GM15510 (cell line): ENCODE data around the gene TERB1.

Experiments used
- POLR2A ChIP-seq: IDR thresholded peaks from 3 replicates; pipeline ENCODE4 v1.6.1; 2011; ENCODE audit warnings: borderline replicate concordance; ENCODE audit not compliant: insufficient read length; ENCODE audit errors: extremely low read depth

The TERB1 gene

DNA sequence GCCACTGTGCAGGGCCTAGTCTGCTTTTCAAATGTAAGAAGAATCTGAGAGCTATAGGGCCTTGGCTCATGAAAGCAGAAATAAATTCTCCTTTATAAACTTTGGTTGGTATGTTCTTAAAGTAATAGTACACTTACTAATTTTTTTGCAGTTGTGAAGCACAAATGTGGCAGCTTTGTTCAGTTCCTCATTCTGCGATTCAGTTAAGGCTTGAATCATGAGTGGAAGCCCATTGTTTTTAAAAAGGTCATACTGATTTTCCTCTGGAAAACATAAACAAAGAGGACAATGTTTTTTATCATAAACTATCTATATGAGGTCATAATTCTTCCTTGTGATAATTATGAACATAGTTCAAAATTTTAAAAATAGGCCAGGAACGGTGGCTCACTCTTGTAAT is 26.4 kb downstream of the TERB1 start:
- no peak for TF ChIP-seq POLR2A

DNA sequence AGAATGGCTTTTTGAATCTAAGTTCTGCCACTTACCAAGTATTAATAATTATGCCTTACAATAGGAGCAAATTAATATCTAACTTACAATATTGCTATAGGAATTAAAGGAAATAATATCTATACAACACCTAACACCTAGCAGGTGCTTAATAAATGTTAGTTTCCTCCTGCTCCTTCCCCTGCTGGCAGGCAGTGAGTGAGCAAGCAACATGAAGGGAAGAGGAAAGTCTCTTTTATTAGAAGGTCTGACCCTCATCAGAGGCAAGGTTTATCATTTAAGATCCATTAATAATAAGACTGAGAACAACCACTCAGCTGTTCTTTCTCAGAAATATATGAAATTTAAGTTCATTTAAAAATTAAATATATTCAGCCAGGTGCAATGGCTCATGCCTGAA is 43.3 kb downstream of the TERB1 start:
- TF ChIP-seq POLR2A = no peak

DNA sequence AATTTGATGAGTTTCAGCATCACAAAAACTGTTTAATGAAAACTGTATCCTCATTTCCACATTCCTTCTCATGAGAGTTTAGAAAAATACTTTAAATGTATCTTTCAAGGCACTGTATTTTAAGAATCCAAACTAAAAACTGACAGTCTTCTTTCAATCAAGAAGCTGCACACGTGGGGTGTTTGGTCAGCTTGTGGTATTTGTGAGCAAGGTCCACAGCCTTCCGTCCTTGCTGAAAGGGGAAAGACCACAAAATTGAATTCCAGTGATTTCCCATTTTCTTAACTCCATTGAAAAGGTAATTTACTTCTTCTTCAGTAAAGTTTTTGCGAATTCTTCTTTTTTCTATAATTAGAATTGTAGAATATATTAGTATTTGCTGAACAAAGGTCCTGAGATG is 46.6 kb downstream of the TERB1 start:
- TF ChIP-seq POLR2A = no peak

DNA sequence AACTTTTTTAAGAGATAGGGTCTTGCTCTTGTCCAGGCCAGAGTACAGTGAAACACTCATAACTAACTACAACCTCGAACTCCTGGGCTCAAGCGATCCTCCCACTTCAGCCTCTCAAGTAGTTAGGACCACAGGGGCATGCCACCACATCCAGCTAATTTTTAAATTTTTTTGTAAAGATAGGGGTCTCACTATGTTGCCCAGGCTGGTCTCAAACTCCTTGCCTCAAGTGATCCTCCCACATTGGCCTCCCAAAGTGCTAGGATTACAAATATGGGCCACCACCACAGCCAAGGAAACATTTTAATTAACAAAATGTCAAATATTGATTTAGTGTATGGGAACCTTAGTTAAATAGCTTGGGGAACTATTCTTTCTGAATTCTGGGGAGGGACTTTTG is 47.2 kb downstream of the TERB1 start:
- TF ChIP-seq POLR2A = no peak

DNA sequence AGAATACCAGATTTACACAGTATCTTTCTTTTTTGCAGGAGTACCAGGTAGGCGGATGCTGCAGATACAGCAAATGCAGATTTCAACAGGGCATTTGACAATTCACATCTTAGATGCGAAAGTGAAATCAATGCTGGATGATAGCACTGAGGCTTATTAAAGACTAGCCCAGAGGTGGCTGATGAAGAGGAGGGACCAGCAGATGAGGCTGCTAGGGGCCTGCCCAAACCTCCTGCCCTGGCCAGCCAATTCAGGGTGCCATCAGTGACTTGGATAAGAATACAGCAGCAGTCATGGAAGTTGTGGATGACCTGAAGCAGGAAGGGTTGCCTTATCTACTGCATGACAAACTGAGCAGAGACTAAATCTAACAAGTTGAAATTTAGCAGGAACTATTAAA is 48.4 kb downstream of the TERB1 start:
- no peak for TF ChIP-seq POLR2A

DNA sequence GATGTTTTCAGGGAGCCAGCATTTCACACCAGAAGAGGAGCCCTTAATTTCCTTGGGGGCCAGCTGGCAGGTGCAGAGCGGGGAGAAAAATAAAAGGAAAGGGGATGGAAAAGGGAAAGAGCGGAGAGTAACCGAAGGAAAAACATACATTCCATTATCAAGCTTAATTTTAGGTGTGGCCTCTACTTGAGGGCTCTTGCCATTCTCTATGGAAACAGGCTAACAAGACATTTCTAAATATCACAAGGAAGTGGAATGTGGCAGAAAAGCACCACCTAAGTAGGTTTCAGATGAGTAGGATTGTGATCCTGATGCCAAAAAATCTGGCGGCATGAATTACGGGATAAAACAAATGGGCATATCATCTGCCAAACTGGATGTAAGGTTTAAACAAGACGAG is 49.0 kb downstream of the TERB1 start:
- no peak for TF ChIP-seq POLR2A

DNA sequence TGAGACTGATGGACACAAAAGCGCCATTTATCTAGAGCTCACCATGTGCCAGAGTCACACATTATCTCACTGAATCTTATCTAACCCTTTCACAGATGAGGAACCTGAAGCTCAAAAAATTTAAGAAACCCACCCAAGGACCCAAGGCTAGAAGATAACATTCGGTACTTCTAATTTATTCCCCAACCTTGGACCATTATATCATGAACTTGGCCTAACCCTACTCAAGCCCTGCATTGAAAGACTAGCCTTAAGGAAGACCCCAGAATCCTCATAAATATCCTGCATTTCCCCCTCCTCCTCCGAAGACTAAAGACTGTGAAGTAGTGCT is 49.4 kb downstream of the TERB1 start:
- no peak for TF ChIP-seq POLR2A

DNA sequence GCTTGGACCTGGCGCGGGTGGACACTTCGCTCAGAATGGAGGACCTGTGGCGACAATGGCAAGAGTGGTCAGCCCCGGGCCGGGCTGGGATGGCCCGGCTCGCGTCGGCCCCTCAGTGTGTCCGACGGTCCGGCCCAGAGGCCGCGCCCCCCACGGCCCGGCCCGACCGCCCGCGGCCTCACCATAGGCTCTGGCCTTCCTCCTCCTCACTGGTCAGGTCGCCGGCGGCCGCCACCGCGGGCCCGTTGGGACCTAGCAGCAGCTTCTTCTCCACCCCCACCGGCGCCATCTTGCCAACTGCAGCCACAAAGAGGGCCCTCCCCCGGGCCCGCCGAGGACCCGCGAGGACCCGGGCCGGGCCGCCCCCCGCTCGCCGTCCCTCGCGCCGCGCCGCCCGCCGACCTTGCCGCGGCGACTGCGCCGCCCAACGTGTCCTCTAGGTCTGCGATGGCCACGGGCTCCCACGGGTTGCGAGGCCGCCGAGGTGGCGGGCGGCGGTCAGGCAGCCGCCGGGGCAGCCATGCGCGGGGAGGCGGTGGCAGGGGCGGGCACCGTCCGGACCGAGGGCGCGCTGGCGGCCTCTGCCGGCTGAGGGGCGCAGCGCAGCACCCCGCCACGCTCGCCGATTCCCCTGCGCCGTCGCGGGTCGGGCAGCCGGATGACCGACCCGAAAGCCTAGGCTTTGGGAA is 49.9 kb downstream of the TERB1 start, which contains the start of gene DYNC1LI2:
Gene DYNC1LI2, minus strand, starts transcription at position 307 of the 689 bp plus-strand sequence. Its CDS starts 18 bp downstream, at position 289.
- peak; percentile 67 for TF ChIP-seq POLR2A

DNA sequence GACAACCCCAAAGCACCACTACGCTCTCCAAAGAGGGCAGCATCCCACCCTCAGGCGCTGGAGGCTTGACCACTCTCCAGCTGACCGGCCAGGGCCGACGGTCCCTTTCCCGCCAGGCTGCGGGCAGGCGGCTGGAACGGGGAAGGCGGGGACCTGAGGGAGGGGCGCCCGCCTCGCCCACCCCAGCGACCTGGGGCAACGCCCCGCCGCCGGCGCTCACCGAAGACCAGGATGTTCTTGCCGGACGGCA is 50.4 kb downstream of the TERB1 start:
- no peak for TF ChIP-seq POLR2A

DNA sequence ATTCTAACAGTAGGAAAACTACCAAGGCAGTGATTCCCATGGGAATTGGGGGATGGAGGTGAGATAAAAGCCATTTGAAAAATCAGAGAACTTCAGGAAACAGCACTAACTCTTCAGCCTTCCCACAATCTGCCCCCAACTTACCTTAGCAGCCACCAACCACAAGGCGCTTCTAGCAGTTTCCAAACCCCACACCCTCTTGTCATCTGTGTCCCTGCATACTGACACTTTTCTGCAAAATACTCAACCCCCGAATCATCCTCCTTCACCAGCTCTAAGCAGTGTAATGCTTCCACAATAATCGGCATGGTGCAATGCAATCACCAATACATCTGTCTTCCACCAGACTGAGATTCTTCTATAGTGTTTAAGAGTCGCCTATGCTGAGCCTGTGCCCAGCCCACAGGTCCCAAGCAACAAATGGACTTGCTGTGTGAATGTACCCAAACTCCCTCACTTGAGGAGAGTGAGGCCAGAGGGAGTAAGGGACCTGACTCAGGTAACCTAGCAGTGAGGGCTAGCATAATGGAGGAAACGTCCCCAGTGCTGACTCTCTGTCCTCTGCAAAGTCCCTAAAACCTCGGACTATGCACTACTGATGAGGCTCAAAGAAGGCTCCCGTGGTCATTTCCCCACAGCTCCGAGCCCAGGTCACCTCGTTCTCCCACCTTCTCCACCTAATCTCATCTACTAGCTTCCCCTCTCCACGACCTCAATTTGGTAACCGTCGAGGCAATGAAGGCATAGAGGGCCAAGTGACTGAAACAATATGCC is 50.9 kb downstream of the TERB1 start:
- no peak for TF ChIP-seq POLR2A

DNA sequence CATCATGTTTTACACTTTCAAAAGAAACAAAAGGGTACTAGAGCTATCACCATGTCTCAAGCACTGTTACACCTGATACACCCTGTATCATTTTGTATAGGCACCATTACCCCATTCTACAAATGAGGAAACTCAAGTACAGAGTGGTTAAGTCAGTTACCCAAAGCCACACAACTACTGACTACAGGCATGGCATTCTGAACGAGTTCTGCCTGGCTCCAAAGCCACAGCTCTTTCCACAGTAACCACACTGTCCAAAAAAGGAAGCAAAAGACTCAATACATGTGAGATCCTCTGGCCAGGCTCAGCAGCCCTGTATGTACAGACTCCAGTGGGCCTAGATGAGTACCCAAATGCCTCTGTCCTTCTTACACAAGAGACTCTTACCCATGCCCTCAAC is 54.7 kb downstream of the TERB1 start:
- no peak for TF ChIP-seq POLR2A

DNA sequence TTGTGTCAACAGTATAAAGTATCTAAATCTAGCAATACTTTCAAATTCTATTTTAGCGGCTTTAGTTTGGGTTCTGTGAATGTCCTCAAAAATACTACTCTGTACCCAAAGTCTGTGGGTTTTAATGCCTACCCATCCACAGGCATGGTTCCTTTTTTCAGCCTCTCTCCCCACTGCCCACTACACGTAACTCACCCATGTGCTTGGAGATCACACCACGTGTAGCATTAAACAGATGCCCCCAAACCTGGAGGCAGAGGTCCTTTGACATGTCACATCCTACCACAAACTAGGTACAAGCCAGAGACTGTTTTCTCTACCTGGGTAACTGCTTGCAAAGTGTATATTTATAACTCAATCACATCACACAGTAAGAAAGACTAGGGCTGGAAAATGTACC is 55.3 kb downstream of the TERB1 start:
- no peak for TF ChIP-seq POLR2A

DNA sequence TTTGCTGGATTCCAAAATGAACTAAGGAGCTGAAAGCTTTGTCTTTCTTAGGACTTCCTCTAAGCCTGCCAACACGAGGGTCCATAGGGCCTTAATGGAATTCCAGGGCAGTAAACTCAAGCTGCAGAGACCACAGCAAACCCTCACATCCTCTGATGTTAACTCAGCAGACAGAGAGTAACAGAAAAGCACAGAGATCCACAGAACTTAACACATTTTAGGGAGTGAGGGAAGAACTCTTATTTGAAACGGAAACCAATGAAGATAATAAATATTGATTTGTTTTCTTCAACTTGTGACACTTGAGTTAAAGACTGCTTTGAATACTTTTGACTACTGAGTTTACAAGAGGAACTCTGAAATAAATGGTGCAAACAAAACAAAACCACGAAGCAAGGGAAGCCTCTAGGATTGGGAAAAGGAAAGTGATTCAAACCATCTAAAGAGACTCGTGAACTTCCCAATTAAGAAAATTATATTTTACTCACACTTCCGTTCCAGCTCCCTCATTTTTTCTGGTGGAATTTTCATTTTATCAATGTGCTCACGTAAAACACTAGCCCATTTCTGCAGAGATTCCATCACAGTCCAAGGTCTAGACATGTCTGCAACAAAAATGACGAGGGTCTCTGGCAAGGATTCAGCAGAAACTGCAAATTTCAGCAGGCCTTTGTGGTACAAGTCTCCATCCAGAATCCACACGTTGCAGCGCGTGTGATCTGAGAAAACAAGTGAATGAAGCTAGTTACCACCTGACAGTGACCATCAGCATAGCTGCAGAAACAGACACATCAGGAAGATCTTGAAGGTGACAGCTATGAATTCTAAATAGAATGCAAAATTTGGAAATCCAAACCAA is 59.2 kb downstream of the TERB1 start:
- no peak for TF ChIP-seq POLR2A

DNA sequence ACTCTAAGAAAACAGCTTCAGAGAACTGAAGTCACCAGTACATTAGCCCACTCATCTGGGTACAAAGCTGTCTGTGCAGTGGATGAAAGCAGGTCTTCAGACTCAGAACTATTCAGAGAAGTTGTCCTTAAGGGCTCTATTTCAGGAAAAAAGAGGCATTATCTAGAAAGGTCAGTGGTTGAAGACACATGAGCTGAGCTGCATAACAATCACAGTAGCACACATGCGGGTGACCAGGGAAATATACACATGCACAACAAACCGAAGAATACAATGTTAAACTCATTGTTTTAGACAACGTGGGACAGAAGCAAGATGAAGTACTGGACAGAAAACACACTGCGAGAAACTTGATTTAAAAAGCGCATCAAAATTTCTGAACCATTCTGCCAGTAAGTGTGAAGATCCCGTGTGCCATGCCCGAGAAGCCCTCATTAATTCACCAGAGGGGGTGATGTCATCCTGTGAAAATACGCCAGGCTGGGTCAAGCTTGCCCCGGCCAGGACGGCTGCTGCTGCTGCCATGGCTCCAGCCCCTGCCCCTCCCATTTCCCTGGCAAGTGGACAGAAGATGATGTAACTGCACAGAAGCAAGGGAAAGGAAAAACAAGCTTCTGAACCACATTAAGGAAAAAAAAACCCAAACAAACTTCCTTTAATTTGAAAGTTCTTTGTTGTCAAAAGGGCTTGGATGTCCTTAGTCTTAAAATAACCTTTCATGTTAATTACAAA is 60.0 kb downstream of the TERB1 start:
- no peak for TF ChIP-seq POLR2A

DNA sequence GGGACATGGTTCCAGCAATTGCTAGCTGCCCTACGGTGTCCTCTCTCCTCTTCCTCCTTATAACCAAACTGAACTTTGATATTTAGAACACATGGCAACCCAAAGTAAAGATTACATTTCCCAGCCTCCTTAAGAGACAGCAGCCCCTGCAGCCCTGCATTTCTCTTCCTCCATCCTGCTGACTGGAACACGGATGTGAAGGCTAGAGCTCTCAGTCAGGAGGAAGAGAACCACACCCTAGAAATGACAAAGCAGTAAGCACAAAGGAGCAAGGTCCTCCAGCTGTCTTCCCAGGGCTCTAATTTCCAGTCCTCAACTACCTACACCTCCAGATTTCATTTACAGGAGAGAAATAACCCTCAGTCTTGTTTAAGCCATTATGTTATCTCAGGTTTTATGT is 60.9 kb downstream of the TERB1 start:
- TF ChIP-seq POLR2A = no peak
